ENCODE measurements around the gene HACD1.
"Not testable (repeated sequence)": the region's sequence is repeated elsewhere in the genome, so short reads cannot be mapped to it uniquely, and the experiment has no call there.

Gene HACD1

GRCh38 chr10:17622061-17622460 is 4.9 kb upstream of the HACD1 start:
- Mint-ChIP-seq H3K4me3 (no peak overlapping the region), H3K27ac (no peak overlapping the region), H3K36me3 (no peaks in the 10 kb centered on the region), H3K27me3 (peaks cover 27 to 40% of the 10 kb centered on the region in 2 donors), H3K4me1 (peaks cover 6 to 11% of the 10 kb centered on the region in 2 donors), H3K9me3 (no peaks in the 10 kb centered on the region)
- DNase-seq (no peak), ATAC-seq (replicated peaks) (no peak)

- no peaks in the 10 kb centered on the region for H3K9me3 Mint-ChIP-seq
- H3K4me3 Mint-ChIP-seq, result peak overlapping the region; percentile 62 to 90
- peak; percentile 63 to 65 for ATAC-seq (replicated peaks)
- H3K27me3 Mint-ChIP-seq, result peaks cover 14 to 20% of the 10 kb centered on the region in 2 donors
- H3K27ac Mint-ChIP-seq, result no peak overlapping the region
- DNase-seq, result peak; percentile 8
- H3K4me1 Mint-ChIP-seq, result peaks cover 6 to 11% of the 10 kb centered on the region in 2 donors
- no peaks in the 10 kb centered on the region for H3K36me3 Mint-ChIP-seq
Measured at GRCh38 chr10:17616403-17617030, 657 bp downstream of the HACD1 start.

- Mint-ChIP-seq H3K4me3 (no peak overlapping the region), H3K4me1 (peaks cover 0 to 1% of the 10 kb centered on the region in 2 donors), H3K27ac (no peak overlapping the region), H3K9me3 (no peaks in the 10 kb centered on the region), H3K36me3 (no peaks in the 10 kb centered on the region), H3K27me3 (peaks cover 0 to 6% of the 10 kb centered on the region in 2 donors)
- ATAC-seq (replicated peaks), result no peak
- DNase-seq, result no peak
Measured at GRCh38 chr10:17609523-17610079, 7.6 kb downstream of the HACD1 start.

- H3K36me3 Mint-ChIP-seq, result no peaks in the 10 kb centered on the region
- peaks cover 0 to 6% of the 10 kb centered on the region in 2 donors for H3K27me3 Mint-ChIP-seq
- peaks cover 0 to 1% of the 10 kb centered on the region in 2 donors for H3K4me1 Mint-ChIP-seq
- H3K9me3 Mint-ChIP-seq, result no peaks in the 10 kb centered on the region
- H3K27ac Mint-ChIP-seq, result no peak overlapping the region
- H3K4me3 Mint-ChIP-seq, result no peak overlapping the region
- ATAC-seq (replicated peaks) (peak; percentile 78 to 90), DNase-seq (no peak)
Measured at GRCh38 chr10:17607603-17608332, 9.4 kb downstream of the HACD1 start.

- no peak for ATAC-seq (replicated peaks)
- no peak overlapping the region for H3K4me3 Mint-ChIP-seq
- H3K27ac Mint-ChIP-seq, result no peak overlapping the region
- H3K4me1 Mint-ChIP-seq, result peaks cover 0 to 1% of the 10 kb centered on the region in 2 donors
- H3K27me3 Mint-ChIP-seq, result peaks cover 0 to 6% of the 10 kb centered on the region in 2 donors
- no peak for DNase-seq
- no peaks in the 10 kb centered on the region for H3K9me3 Mint-ChIP-seq
- H3K36me3 Mint-ChIP-seq, result no peaks in the 10 kb centered on the region
Measured at GRCh38 chr10:17607060-17607459, 10.1 kb downstream of the HACD1 start.

GRCh38 chr10:17606547-17607040 is 10.6 kb downstream of the HACD1 start:
- peaks cover 0 to 6% of the 10 kb centered on the region in 2 donors for H3K27me3 Mint-ChIP-seq
- no peaks in the 10 kb centered on the region for H3K36me3 Mint-ChIP-seq
- H3K9me3 Mint-ChIP-seq, result no peaks in the 10 kb centered on the region
- DNase-seq (no peak), ATAC-seq (replicated peaks) (no peak)
- H3K4me1 Mint-ChIP-seq, result peaks cover 0 to 1% of the 10 kb centered on the region in 2 donors
- H3K4me3 Mint-ChIP-seq, result no peak overlapping the region
- no peak overlapping the region for H3K27ac Mint-ChIP-seq

- Mint-ChIP-seq H3K27me3 (peaks cover 0 to 6% of the 10 kb centered on the region in 2 donors), H3K9me3 (no peaks in the 10 kb centered on the region), H3K36me3 (no peaks in the 10 kb centered on the region), H3K4me1 (peaks cover 0 to 1% of the 10 kb centered on the region in 2 donors), H3K27ac (no peak overlapping the region), H3K4me3 (no peak overlapping the region)
- DNase-seq (no peak), ATAC-seq (replicated peaks) (no peak)
Measured at GRCh38 chr10:17605936-17606335, 11.2 kb downstream of the HACD1 start.

- no peak overlapping the region for H3K27ac Mint-ChIP-seq
- H3K27me3 Mint-ChIP-seq, result no peaks in the 10 kb centered on the region
- ATAC-seq (replicated peaks), result peak in 1 of 2 donors; percentile 41
- H3K4me1 Mint-ChIP-seq, result no peaks in the 10 kb centered on the region
- no peaks in the 10 kb centered on the region for H3K9me3 Mint-ChIP-seq
- H3K4me3 Mint-ChIP-seq, result no peak overlapping the region
- DNase-seq, result no peak
- H3K36me3 Mint-ChIP-seq, result no peaks in the 10 kb centered on the region
Measured at GRCh38 chr10:17599089-17599488, 18.1 kb downstream of the HACD1 start.

GRCh38 chr10:17597386-17597785 is 19.8 kb downstream of the HACD1 start:
- Mint-ChIP-seq H3K36me3 (no peaks in the 10 kb centered on the region), H3K27me3 (no peaks in the 10 kb centered on the region), H3K9me3 (no peaks in the 10 kb centered on the region), H3K4me1 (no peaks in the 10 kb centered on the region), H3K27ac (no peak overlapping the region), H3K4me3 (no peak overlapping the region)
- DNase-seq (no peak), ATAC-seq (replicated peaks) (no peak)

- H3K27ac Mint-ChIP-seq, result no peak overlapping the region
- DNase-seq, result no peak
- no peaks in the 10 kb centered on the region for H3K27me3 Mint-ChIP-seq
- no peaks in the 10 kb centered on the region for H3K36me3 Mint-ChIP-seq
- peaks cover 2 to 3% of the 10 kb centered on the region in 2 donors for H3K4me1 Mint-ChIP-seq
- no peak overlapping the region for H3K4me3 Mint-ChIP-seq
- no peaks in the 10 kb centered on the region for H3K9me3 Mint-ChIP-seq
- ATAC-seq (replicated peaks), result no peak
Measured at GRCh38 chr10:17590969-17591645, 26.1 kb downstream of the HACD1 start.

GRCh38 chr10:17589316-17589715 is 27.9 kb downstream of the HACD1 start:
- H3K4me3 Mint-ChIP-seq; H3K9me3 Mint-ChIP-seq; H3K27me3 Mint-ChIP-seq; DNase-seq; H3K36me3 Mint-ChIP-seq; ATAC-seq (replicated peaks); H3K27ac Mint-ChIP-seq: not testable (repeated sequence)
- H3K4me1 Mint-ChIP-seq, result peaks cover 12 to 16% of the 10 kb centered on the region in 2 donors

GRCh38 chr10:17588420-17588819 is 28.8 kb downstream of the HACD1 start:
- Mint-ChIP-seq H3K27ac (no peak overlapping the region), H3K4me1 (peaks cover 12 to 16% of the 10 kb centered on the region in 2 donors), H3K9me3 (no peaks in the 10 kb centered on the region), H3K4me3 (no peak overlapping the region), H3K36me3 (no peaks in the 10 kb centered on the region), H3K27me3 (no peaks in the 10 kb centered on the region)
- DNase-seq (no peak), ATAC-seq (replicated peaks) (no peak)

- H3K9me3 Mint-ChIP-seq; H3K27ac Mint-ChIP-seq; H3K36me3 Mint-ChIP-seq; DNase-seq; H3K4me3 Mint-ChIP-seq; ATAC-seq (replicated peaks); H3K27me3 Mint-ChIP-seq: not testable (repeated sequence)
- peaks cover 12 to 16% of the 10 kb centered on the region in 2 donors for H3K4me1 Mint-ChIP-seq
Measured at GRCh38 chr10:17587321-17587720, 29.9 kb downstream of the HACD1 start.

GRCh38 chr10:17586821-17587234 is 30.3 kb downstream of the HACD1 start:
- DNase-seq (no peak), ATAC-seq (replicated peaks) (peak in 1 of 2 donors; percentile 29)
- Mint-ChIP-seq H3K4me1 (peaks cover 12 to 16% of the 10 kb centered on the region in 2 donors), H3K4me3 (peak overlapping the region; percentile 13 to 31), H3K27me3 (no peaks in the 10 kb centered on the region), H3K36me3 (no peaks in the 10 kb centered on the region), H3K27ac (no peak overlapping the region), H3K9me3 (no peaks in the 10 kb centered on the region)
